Ishikawa (cell line): Measurements from ENCODE around the gene SLC25A41.

Source experiments
- EP300 ChIP-seq: IDR thresholded peaks from 2 replicates; pipeline ENCODE4 v1.6.1; 2012; ENCODE audit warnings: borderline replicate concordance
- FOXM1 ChIP-seq: IDR thresholded peaks from 2 replicates; pipeline ENCODE4 v1.6.1; 2012; ENCODE audit warnings: low read depth, borderline replicate concordance
- MAX ChIP-seq: IDR thresholded peaks from 2 replicates; pipeline ENCODE4 v1.6.1; 2012
- NFIC ChIP-seq: IDR thresholded peaks from 2 replicates; pipeline ENCODE4 v1.6.1; 2012
- TAF1 ChIP-seq: IDR thresholded peaks from 2 replicates; pipeline ENCODE4 v1.6.1; 2012; ENCODE audit warnings: low read depth, mild to moderate bottlenecking
- USF1 ChIP-seq: IDR thresholded peaks from 2 replicates; pipeline ENCODE4 v1.6.1; 2012
- YY1 ChIP-seq: IDR thresholded peaks from 2 replicates; pipeline ENCODE4 v1.6.1; 2012; ENCODE audit warnings: low read depth
- ZBTB7A ChIP-seq: IDR thresholded peaks from 2 replicates; pipeline ENCODE4 v1.6.1; 2012; ENCODE audit warnings: low read depth

- no peak for TF ChIP-seq YY1
- TF ChIP-seq TAF1, result no peak
- TF ChIP-seq MAX, result no peak
- TF ChIP-seq FOXM1, result no peak
- TF ChIP-seq USF1, result no peak
- no peak for TF ChIP-seq ZBTB7A
- TF ChIP-seq EP300, result no peak
- TF ChIP-seq NFIC, result no peak
These were observed 20.5 kb upstream of the SLC25A41 start for GRCh38 chr19:6453951-6454565.
